ENCODE data around the gene MSX1.

- TF ChIP-seq CTCF (IDR thresholded peaks at IDR 0.05), result no peak
- TF ChIP-seq POLR2A (IDR thresholded peaks at IDR 0.05), result no peak
- no peak for TF ChIP-seq POLR2AphosphoS5 (IDR thresholded peaks at IDR 0.05; ENCODE audit: insufficient read depth in 1 of 2, low read depth in 1 of 2)
These were observed 12.3 kb downstream of the MSX1 start for GRCh38 chr4:4871573-4872313.
